ENCODE results near the gene SH3RF2. TPM values are rescaled to one million over a fixed set of nuclear protein-coding genes. Genes with fewer than 3 reads are reported as not detected.

Gene SH3RF2
- total and polyA plus RNA-seq, 2 donors (not counting 1 experiment from before 2014, with no cell fraction given): 0.03 TPM; not detected in 1

DNA sequence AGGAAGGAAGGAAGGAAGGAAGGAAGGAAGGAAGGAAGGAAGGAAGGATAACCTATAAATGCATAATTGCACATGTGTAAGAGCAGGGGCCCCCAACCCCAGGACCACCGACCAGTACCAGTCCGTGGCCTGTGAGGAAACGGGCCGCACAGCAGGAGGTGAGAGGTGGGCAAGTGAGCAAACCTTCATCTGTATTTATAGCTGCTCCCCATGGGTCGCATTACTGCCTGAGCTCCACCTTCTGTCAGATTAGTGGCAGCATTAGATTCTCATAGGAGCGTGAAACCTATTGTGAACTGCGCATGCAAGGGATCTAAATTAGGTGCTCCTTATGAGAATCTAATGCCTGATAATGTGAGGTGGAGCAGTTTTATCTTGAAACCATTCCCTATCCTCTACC is 66.1 kb downstream of the SH3RF2 start:
- Histone ChIP-seq H3K27me3 (replicated peaks in 1 of 4; ENCODE audit: control extremely low read depth in 1 of 4, control insufficient read depth in 3 of 4, insufficient read depth in 4 of 4, low read length in 3 of 4) (no peaks in the 10 kb centered on the region), H2AFZ (ENCODE audit: insufficient read depth, low read depth, low read length, poor library complexity, severe bottlenecking) (no peak overlapping the region), H3K4me2 (replicated peaks; ENCODE audit: low read depth, low read length, poor library complexity, severe bottlenecking) (no peak overlapping the region), H3K9ac (ENCODE audit: low read length) (no peak overlapping the region), H3K4me3 (ENCODE audit: control extremely low read depth in 1 of 5, extremely low read depth in 1 of 5, insufficient read depth in 1 of 5, low read depth in 2 of 5, low read length in 4 of 5) (no peak overlapping the region), H3K9me3 (ENCODE audit: control extremely low read depth in 1 of 3, control insufficient read depth in 2 of 3, insufficient read depth in 1 of 3, low read length in 2 of 3) (no peaks in the 10 kb centered on the region), H4K20me1 (ENCODE audit: control insufficient read depth, insufficient read depth, low read length, poor library complexity, severe bottlenecking) (no peaks in the 10 kb centered on the region), H3K36me3 (replicated peaks in 1 of 2; ENCODE audit: control extremely low read depth in 1 of 2, control insufficient read depth in 1 of 2, extremely low read depth in 1 of 2, insufficient read depth in 2 of 2, low read length in 1 of 2) (no peaks in the 10 kb centered on the region), H3K27ac (ENCODE audit: low read length in 2 of 2) (no peak overlapping the region), H3K4me1 (ENCODE audit: control insufficient read depth in 2 of 2, insufficient read depth in 2 of 2, low read length in 2 of 2) (no peaks in the 10 kb centered on the region), H3K79me2 (ENCODE audit: control insufficient read depth, insufficient read depth, low read length) (no peaks in the 10 kb centered on the region)
- TF ChIP-seq EZH2 (IDR thresholded peaks at IDR 0.05; ENCODE audit: borderline replicate concordance, insufficient read depth, low read depth, low read length, poor library complexity, severe bottlenecking): no peak
- TF ChIP-seq, protein P1, sequence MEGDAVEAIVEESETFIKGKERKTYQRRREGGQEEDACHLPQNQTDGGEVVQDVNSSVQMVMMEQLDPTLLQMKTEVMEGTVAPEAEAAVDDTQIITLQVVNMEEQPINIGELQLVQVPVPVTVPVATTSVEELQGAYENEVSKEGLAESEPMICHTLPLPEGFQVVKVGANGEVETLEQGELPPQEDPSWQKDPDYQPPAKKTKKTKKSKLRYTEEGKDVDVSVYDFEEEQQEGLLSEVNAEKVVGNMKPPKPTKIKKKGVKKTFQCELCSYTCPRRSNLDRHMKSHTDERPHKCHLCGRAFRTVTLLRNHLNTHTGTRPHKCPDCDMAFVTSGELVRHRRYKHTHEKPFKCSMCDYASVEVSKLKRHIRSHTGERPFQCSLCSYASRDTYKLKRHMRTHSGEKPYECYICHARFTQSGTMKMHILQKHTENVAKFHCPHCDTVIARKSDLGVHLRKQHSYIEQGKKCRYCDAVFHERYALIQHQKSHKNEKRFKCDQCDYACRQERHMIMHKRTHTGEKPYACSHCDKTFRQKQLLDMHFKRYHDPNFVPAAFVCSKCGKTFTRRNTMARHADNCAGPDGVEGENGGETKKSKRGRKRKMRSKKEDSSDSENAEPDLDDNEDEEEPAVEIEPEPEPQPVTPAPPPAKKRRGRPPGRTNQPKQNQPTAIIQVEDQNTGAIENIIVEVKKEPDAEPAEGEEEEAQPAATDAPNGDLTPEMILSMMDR (IDR thresholded peaks at IDR 0.05): no peak
- ChIA-PET POLR2A (no interaction called here), CTCF (no interaction called here)
- Mint-ChIP-seq H3K27me3 (peaks cover 5% of the 10 kb centered on the region), H3K4me3 (no peak overlapping the region), H3K4me1 (no peaks in the 10 kb centered on the region), H3K9me3 (ENCODE audit: insufficient read depth) (no peaks in the 10 kb centered on the region), H3K27ac (no peak overlapping the region)
- intact Hi-C loops (cut with micrococcal nuclease): no loop called here
- ATAC-seq (ENCODE audit: low read depth): no peak
- no peak for DNase-seq
- 100% methylated on average over 5 of the region's 7 CpGs for WGBS (ENCODE audit: insufficient coverage)

GRCh38 chr5:146003852-146004251 is 67.5 kb downstream of the SH3RF2 start:
- no peak for ATAC-seq (ENCODE audit: low read depth)
- POLR2A ChIA-PET: no interaction called here
- Histone ChIP-seq H2AFZ (ENCODE audit: insufficient read depth, low read depth, low read length, poor library complexity, severe bottlenecking) (no peak overlapping the region), H3K9ac (ENCODE audit: low read length) (no peak overlapping the region), H3K4me1 (ENCODE audit: control insufficient read depth in 2 of 2, insufficient read depth in 2 of 2, low read length in 2 of 2) (no peaks in the 10 kb centered on the region), H4K20me1 (ENCODE audit: control insufficient read depth, insufficient read depth, low read length, poor library complexity, severe bottlenecking) (no peaks in the 10 kb centered on the region), H3K36me3 (replicated peaks in 1 of 2; ENCODE audit: control extremely low read depth in 1 of 2, control insufficient read depth in 1 of 2, extremely low read depth in 1 of 2, insufficient read depth in 2 of 2, low read length in 1 of 2) (no peaks in the 10 kb centered on the region), H3K27ac (ENCODE audit: low read length in 2 of 2) (no peak overlapping the region), H3K27me3 (replicated peaks in 1 of 4; ENCODE audit: control extremely low read depth in 1 of 4, control insufficient read depth in 3 of 4, insufficient read depth in 4 of 4, low read length in 3 of 4) (no peaks in the 10 kb centered on the region), H3K4me3 (ENCODE audit: control extremely low read depth in 1 of 5, extremely low read depth in 1 of 5, insufficient read depth in 1 of 5, low read depth in 2 of 5, low read length in 4 of 5) (no peak overlapping the region), H3K79me2 (ENCODE audit: control insufficient read depth, insufficient read depth, low read length) (no peaks in the 10 kb centered on the region), H3K9me3 (ENCODE audit: control extremely low read depth in 1 of 3, control insufficient read depth in 2 of 3, insufficient read depth in 1 of 3, low read length in 2 of 3) (no peaks in the 10 kb centered on the region), H3K4me2 (replicated peaks; ENCODE audit: low read depth, low read length, poor library complexity, severe bottlenecking) (no peak overlapping the region)
- H3K9me3 Mint-ChIP-seq (ENCODE audit: insufficient read depth): no peaks in the 10 kb centered on the region
- H3K27ac Mint-ChIP-seq: no peak overlapping the region
- CTCF ChIA-PET: no interaction called here
- DNase-seq: no peak
- intact Hi-C loops (cut with micrococcal nuclease): no loop called here
- peaks cover 5% of the 10 kb centered on the region for H3K27me3 Mint-ChIP-seq
- H3K4me3 Mint-ChIP-seq: no peak overlapping the region
- H3K4me1 Mint-ChIP-seq: no peaks in the 10 kb centered on the region
- TF ChIP-seq, protein P1 (IDR thresholded peaks at IDR 0.05): no peak
- no peak for TF ChIP-seq EZH2 (IDR thresholded peaks at IDR 0.05; ENCODE audit: borderline replicate concordance, insufficient read depth, low read depth, low read length, poor library complexity, severe bottlenecking)
- WGBS (ENCODE audit: insufficient coverage): 100% methylated on average over 1 of the region's 4 CpGs

All from B cell (primary cell).